Glutamatergic neuron (in vitro differentiated cells): ENCODE measurements around the gene LPCAT1. TPM values are rescaled to one million over a fixed set of nuclear protein-coding genes. Genes with fewer than 3 reads are reported as not detected.
A peak's percentile ranks its signal among the peaks of the same experiment; 100 is the strongest.

ENCODE experiments used
- DNase-seq: peaks from one replicate; pipeline ENCODE4 v3.0.0; 2022
- H3K27ac Mint-ChIP-seq: one replicate; pipeline ENCODE4 v1.8.0; 2020; ENCODE audit warnings: mild to moderate bottlenecking, mixed read lengths, inconsistent platforms; ENCODE audit not compliant: unreplicated experiment
- H3K27me3 Mint-ChIP-seq: one replicate; pipeline ENCODE4 v1.8.0; 2020; ENCODE audit warnings: mild to moderate bottlenecking, moderate library complexity, mixed read lengths, inconsistent platforms; ENCODE audit not compliant: unreplicated experiment
- H3K36me3 Mint-ChIP-seq: one replicate; pipeline ENCODE4 v1.8.0; 2020; ENCODE audit warnings: mild to moderate bottlenecking, mixed read lengths, inconsistent platforms; ENCODE audit not compliant: unreplicated experiment
- H3K4me1 Mint-ChIP-seq: one replicate; pipeline ENCODE4 v1.8.0; 2020; ENCODE audit warnings: mild to moderate bottlenecking, low read depth, mixed read lengths, inconsistent platforms; ENCODE audit not compliant: unreplicated experiment
- H3K4me3 Mint-ChIP-seq: one replicate; pipeline ENCODE4 v1.8.0; 2020; ENCODE audit warnings: mild to moderate bottlenecking, mixed read lengths, inconsistent platforms; ENCODE audit not compliant: unreplicated experiment
- H3K9me3 Mint-ChIP-seq: one replicate; pipeline ENCODE4 v1.8.0; 2020; ENCODE audit warnings: mild to moderate bottlenecking, moderate library complexity, mixed read lengths, inconsistent platforms; ENCODE audit not compliant: unreplicated experiment
- total RNA-seq: library from RNA; stranded (reverse); fragmentation: NEBNext Ultra II Directional; extraction: Animal tissue kit (Norgen Biotek cat#: 25700); gene quantifications from one replicate; pipeline ENCODE4 v1.2.1, GENCODE V29; 2021; ENCODE audit not compliant: unreplicated experiment
- TF ChIP-seq, protein P1 (sequence below): fragments of 200-600 bp; sonication (generic); IDR thresholded peaks from one replicate; pipeline ENCODE4 v1.5.0; 2021; ENCODE audit not compliant: partially characterized antibody, unreplicated experiment

Gene LPCAT1
- total RNA-seq, 1 donor from 2014 or later = 113 TPM

DNA sequence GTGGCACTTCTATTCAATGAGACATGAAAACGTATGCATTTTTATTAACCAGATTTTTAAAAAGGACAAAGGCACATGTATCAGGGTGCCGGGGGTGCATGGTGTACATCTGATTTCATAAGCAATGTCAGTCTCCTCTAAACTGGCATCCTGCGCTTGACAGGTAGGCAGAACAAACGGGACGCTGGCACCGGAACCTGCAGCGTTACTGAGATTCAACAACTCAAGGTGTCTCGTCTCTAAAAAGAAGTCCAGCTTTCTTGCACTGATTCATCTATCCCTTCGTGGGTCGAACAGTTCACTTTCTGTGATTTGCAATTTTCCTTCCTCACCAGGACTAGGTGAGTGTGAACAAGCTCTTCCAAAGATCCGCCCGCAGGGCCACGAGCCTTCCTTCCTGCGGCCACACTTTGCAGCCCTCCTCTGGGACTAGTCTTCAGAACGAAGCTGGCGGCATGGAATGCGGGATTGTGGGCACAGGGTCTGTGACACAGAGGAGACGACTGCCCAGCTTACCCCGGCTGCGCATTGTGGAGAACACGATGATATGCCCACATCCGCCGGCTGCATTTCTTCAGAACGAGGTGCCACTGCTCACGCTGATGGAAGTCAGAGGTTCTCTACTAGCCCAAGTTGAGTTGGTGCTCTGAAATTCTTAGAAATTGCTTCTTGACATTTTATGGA lies 85.7 kb downstream of the LPCAT1 start:
- Mint-ChIP-seq H3K4me1 (peaks cover 25% of the 10 kb centered on the region), H3K27me3 (peaks cover 16% of the 10 kb centered on the region), H3K27ac (peak overlapping the region; percentile 48), H3K4me3 (no peak overlapping the region), H3K9me3 (peaks cover 25% of the 10 kb centered on the region), H3K36me3 (peaks cover 26% of the 10 kb centered on the region)
- DNase-seq = no peak
- TF ChIP-seq, protein P1, sequence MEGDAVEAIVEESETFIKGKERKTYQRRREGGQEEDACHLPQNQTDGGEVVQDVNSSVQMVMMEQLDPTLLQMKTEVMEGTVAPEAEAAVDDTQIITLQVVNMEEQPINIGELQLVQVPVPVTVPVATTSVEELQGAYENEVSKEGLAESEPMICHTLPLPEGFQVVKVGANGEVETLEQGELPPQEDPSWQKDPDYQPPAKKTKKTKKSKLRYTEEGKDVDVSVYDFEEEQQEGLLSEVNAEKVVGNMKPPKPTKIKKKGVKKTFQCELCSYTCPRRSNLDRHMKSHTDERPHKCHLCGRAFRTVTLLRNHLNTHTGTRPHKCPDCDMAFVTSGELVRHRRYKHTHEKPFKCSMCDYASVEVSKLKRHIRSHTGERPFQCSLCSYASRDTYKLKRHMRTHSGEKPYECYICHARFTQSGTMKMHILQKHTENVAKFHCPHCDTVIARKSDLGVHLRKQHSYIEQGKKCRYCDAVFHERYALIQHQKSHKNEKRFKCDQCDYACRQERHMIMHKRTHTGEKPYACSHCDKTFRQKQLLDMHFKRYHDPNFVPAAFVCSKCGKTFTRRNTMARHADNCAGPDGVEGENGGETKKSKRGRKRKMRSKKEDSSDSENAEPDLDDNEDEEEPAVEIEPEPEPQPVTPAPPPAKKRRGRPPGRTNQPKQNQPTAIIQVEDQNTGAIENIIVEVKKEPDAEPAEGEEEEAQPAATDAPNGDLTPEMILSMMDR = no peak

DNA sequence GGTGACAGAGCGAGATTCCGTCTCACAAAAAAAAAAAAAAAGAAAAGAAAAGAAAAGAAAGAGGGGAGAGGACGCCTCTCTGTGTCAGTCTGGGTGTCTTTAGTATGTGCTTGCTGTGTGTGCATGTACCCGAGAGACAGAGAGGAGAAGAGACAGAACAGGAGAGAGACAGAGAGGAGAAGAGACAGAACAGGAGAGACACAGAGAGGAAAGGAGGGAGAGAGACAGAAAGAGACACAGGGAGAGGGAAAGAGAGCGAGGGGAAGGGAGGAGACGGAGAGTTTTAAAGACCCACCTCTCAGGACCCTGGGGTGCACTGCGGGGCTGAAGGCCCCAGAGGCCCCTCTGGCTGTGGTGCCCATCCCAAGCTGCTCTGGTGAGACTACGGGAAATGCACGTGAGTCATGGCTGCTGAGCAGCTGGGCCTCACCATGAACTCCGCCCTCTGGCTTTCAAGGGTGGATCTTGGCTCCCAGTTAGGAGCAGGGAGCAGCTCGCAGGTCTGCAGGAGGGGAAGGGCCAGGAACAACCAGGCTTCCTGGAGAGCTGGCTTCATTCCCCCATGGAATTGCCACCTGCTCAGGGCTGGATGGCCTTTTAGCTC lies 86.4 kb downstream of the LPCAT1 start:
- DNase-seq = no peak
- peak overlapping the region; percentile 75 for H3K27ac Mint-ChIP-seq
- H3K4me1 Mint-ChIP-seq = peaks cover 25% of the 10 kb centered on the region
- TF ChIP-seq, protein P1 = no peak
- peak overlapping the region; percentile 28 for H3K4me3 Mint-ChIP-seq
- peaks cover 16% of the 10 kb centered on the region for H3K27me3 Mint-ChIP-seq
- peaks cover 25% of the 10 kb centered on the region for H3K9me3 Mint-ChIP-seq
- H3K36me3 Mint-ChIP-seq = peaks cover 29% of the 10 kb centered on the region

DNA sequence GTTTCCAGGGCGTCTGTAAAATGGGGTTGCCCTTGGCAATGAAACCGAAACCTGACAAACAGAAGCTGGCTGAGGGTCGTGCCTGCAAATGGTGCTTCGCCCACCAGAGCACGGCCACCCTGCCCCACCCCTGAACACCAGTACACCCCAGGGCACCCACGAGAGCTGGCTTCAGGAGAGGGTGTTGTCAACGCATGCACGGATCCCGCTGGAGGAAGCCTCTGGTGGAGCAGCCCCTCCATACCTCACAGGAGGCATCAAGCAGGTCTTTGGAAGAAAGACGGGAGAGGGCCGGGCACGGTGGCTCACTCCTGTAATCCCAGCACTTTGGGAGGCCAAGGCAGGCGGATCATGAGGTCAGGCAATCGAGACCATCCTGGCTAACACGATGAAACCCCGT lies 87.1 kb downstream of the LPCAT1 start:
- no peak overlapping the region for H3K27ac Mint-ChIP-seq

DNA sequence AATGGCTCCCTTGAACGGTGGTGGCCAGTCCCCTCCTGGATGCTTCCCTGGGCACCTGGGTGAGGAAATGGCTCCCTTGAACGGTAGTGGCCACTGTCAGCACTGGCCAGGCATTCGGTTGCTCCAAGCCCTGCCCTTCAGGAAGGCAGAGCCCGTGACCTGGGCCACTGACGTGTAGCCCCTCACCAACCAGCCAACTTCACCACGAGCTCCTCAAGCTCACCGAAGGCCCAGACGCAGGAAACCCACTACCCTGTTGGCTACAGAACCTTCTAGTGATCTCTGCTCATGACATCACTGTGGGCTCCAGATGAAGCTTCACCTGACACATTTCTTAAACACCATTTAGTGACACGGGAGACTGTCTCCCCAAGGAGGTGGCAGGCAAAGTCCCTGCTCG lies 87.7 kb downstream of the LPCAT1 start:
- no peak overlapping the region for H3K27ac Mint-ChIP-seq
- TF ChIP-seq, protein P1 = no peak
- H3K4me1 Mint-ChIP-seq = peaks cover 25% of the 10 kb centered on the region
- H3K4me3 Mint-ChIP-seq = no peak overlapping the region
- peaks cover 31% of the 10 kb centered on the region for H3K36me3 Mint-ChIP-seq
- peaks cover 25% of the 10 kb centered on the region for H3K9me3 Mint-ChIP-seq
- DNase-seq = no peak
- peaks cover 16% of the 10 kb centered on the region for H3K27me3 Mint-ChIP-seq

More for the DNA sequence above, 87.1 kb downstream of the LPCAT1 start:
- Mint-ChIP-seq H3K9me3 (peaks cover 25% of the 10 kb centered on the region), H3K36me3 (peaks cover 31% of the 10 kb centered on the region), H3K4me3 (no peak overlapping the region), H3K4me1 (peaks cover 25% of the 10 kb centered on the region), H3K27me3 (peaks cover 16% of the 10 kb centered on the region)
- DNase-seq = no peak
- TF ChIP-seq, protein P1 = no peak

DNA sequence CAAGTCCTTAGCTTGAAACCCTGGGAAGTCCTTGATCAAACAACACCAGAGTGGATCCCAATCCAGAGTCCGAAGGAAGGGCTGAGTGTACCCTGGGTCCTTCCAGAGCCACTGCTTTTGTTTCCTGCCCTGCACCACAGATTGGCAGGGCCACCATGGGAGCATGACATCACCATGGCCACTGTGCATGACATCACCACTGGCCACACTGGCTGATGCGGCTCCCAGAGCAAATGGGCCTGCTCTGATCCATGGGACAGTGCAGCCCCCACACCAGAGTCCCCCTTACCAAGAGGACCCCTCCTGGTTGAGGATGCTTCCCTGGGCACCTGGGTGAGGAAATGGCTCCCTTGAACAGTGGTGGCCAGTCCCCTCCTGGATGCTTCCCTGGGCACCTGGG lies 88.4 kb downstream of the LPCAT1 start:
- TF ChIP-seq, protein P1 = no peak
- Mint-ChIP-seq H3K27ac (no peak overlapping the region), H3K4me1 (peaks cover 25% of the 10 kb centered on the region), H3K9me3 (peaks cover 26% of the 10 kb centered on the region), H3K4me3 (no peak overlapping the region), H3K36me3 (peaks cover 31% of the 10 kb centered on the region), H3K27me3 (peaks cover 21% of the 10 kb centered on the region)
- DNase-seq = no peak
